CD4-positive, alpha-beta T cell treated with Interferon alpha-2 for 1 hour (primary cell): ENCODE measurements around the gene MPZL3.

ENCODE experiments used
- DNase-seq, 2 donors: peaks; one replicate each; pipeline ENCODE4 v3.0.0-alpha.2; 2020 to 2022

Gene MPZL3

DNA sequence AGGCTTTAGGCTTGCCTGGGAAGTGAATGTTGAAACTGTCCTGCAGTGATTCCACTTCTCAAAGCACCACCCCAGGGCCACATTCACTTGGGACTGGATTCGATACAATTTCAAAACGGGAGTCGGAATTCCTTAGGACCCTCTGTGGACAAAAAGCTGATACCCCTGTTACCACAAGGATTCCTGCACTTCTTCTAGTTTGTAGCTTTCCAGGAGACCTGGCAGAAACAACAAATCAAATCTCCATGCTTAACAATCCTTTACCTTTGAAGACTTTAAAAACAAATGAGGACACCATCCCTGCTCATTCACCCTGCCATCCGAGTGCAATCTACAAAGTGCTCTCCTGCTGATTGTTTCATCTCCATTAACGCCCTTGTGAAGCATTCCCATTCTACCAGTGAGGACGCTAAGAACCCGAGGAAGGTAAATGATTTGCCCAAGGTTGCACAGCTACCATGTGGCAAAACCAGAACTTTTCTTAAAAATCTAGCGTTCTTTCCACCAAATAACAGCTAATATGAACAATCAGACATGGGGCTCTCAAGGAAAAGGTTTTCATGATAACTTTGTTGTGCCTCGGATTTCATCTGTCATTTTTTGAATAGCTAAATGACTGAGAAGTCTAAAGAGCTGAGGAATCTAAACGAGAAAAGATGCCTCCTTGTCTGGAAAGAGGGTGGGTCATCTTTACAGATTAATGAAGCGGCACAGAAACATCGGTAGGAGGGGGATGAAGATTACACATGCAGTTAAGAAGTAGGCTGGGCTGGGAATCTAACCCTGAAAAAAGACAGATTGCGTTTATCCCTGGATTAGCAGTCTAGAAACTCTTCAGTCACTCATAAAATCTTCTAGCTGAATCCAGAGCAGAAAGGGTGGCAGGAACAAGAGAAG lies 12.7 kb upstream of the MPZL3 start:
- no peak for DNase-seq

- DNase-seq, result no peak
Observed at GRCh38 chr11:118263695-118264568, 11.8 kb upstream of the MPZL3 start, which contains the start of gene MPZL2. MPZL2 (minus strand) TSS chr11:118264297; CDS start chr11:118264153, 144 bp downstream.

DNA sequence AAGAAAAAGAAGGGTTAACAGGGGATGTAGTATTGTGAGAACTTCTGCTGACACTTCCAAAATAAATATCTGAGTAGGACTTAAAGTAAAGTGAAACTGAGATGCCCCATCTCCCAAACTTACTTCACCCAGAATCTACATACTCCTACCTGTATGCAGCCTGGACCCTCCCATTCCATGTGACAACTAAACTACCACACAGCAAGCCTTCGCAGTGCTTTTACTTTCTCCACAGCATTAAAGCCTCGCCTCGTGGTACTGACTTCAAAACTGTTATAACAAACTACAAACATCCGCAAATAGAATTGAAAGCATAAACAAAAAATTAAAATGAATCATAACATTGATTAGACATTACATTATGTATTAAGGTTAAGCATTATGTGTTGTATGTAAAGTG lies 10.9 kb upstream of the MPZL3 start:
- no peak for DNase-seq

DNA sequence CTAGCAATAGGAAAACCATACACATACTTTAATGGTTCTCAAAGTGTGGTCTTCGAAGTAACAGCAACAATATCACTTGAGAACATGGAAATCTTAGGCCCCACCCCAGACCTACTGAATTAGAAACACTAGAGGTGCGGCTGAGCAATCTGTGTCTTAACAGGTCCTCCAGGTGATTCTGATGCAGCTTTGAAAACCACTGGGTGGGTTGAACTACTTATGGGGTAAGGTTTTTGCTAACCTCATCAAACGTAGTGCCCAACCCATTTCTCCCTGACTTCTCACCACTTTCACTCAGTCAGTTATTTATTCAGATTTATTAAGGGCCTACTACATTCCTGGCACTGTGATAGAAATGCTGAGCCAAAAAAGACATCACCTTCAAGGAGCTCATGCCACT lies 8.2 kb upstream of the MPZL3 start:
- peak in 1 of 2 donors; percentile 37 for DNase-seq

DNA sequence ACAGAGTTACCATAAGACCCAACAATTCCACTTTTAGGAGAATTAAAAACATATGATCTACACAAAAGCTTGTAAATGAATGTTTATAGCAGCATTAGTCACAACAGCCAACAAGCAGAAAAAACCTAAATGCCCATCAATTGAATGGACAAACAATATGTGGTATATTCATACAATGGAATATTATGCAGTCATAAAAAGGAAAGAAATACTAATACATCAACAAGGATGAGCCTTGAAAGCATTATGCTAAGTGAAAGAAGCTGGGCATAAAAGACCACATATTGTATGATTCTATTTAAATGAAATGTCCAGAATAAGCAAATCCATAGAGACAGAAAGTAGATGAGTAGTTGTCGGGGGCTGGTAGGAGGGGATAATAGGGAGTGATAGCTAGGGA lies 7.0 kb upstream of the MPZL3 start:
- no peak for DNase-seq

GRCh38 chr11:118258410-118258809 lies 6.2 kb upstream of the MPZL3 start:
- DNase-seq, result no peak

GRCh38 chr11:118252688-118253087 lies 523 bp upstream of the MPZL3 start:
- DNase-seq, result no peak

DNA sequence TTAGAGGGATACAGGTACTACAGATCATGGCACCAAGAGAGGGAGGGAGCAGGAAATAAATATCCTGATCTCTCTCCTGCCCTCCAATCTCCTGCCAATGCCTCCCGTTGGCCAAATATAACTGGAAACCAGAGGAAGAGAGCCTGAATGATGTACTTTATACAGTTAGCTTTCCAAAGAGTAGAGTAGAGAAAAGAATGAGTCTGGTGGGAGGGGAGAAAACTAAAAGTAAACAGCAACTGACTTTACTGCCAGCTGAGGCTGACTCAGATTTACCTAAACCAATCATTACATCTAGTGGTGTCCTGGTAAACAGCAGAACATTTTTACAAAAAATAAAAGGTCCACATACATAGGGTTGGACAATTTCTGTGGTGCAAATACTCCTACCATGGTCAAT lies 5.1 kb downstream of the MPZL3 start:
- DNase-seq, result no peak

DNA sequence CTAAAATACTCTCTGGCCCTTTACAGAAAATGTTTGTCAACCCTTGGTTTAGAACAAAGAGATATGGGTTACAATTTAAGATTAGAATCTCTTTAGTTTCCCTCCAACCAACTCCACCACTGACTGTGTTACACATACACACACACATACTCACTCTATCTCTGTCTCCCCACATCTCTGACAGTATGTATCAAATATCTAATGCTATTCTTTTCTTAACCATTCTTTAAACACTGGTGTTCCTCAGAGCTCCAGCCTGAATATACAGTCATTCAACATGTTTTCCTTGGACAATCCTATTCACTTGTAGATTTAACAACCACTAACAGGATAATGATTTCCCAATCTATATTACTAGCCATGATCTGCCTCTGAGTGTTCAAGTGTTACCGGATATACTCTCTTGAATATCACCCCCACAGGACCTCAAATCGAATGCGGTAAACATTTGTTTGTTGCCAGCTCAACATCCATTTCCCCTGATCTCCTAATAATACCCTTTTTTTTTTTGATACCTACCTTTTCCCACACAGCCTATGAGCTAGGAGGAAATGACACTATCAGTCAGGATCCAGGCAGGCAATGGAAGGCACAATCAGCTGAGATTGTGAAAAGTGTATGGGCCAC lies 6.1 kb downstream of the MPZL3 start:
- no peak for DNase-seq

DNA sequence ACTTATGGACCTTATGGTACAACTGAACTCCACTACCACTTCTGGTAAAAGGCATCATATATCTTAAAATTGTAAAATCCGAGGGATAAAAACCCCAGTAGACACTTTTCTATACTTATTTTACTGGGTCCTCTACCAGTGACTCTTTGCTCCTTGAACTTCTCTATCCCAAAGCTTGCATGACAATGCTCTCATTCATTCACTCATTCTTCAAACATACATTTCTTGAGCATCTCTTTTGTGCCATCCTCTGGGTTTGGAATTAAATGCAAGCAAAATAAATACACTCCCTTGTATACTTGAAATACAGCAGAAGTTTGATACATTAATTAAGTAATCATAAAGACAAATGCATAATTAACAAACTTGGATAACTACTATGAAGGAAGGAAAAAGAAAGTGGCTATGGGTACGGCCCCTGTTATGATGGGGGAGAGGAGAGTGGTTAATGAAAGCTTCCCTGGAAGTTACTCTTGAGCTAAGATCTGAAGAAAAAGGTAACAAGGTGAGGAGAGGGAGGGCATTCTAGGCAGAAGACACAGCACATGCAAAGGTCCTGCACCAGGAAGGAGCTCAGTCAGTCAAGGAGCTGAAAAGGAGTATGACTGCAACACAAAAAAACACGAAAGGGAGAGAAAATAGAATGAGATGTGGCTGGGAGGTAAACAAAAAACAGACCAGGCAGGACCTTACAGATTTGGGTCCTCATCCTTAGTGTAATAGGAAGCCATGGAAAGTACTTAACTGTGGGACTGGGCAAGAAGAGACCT lies 8.0 kb downstream of the MPZL3 start:
- no peak for DNase-seq

DNA sequence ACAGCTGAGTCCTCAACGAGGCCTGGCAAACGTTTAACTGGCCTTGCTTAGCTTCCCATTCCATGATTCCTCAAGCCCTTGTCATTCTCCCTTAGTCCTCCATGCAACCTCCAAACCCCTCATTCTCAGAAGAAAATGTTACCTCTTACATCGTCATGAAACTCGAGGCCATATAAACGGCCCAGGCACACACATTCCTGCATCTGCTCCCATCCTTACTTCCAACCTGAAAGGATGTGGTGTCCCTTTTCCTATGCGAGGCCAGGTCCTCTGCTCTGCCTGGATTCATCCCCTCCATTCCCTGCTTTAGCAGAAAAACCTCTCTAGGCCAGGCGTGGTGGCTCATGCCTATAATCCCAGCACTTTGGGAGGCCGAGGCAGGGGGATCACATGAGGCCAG lies 9.0 kb downstream of the MPZL3 start:
- DNase-seq, result no peak

- no peak for DNase-seq
Observed at GRCh38 chr11:118241764-118242098, 10.4 kb downstream of the MPZL3 start.

DNA sequence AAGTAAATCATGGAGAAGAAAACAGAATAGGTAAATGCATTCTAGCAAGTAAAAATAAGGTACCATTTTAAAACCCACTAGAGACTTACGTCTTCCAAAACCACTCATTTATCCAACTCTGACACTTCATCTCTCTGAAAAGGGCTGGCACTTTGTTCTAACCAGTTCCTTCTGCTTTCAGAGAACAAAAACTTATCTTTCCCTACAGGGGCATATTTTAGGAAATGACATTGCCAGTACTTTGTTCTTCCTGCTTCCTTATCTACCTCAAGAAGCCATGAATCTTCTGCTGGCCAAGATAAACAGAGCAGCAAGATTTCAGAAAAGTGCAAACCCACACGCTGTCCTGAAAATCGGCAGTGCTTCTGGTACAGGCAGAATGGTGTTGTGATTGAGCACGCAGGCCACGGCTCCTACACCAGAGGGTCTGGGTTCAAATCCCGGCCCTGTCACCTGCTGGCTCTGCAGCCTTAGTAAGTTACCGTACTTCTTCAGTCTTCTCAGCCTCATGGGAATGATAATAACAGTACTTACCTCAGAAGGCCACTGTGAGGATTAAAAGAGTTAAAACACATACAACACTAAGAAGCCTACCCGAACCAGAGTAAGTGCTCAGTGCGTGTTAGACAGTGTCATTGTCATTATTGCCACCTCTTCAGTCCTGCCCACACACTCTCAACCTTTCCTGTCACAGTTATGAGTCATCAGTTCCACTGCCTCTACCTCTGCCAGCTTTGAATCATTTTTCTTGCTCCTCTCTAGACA lies 11.0 kb downstream of the MPZL3 start:
- DNase-seq, result peak; percentile 63 to 79

- no peak for DNase-seq
Observed at GRCh38 chr11:118239509-118240205, 12.5 kb downstream of the MPZL3 start.

GRCh38 chr11:118238929-118239328 lies 13.2 kb downstream of the MPZL3 start:
- DNase-seq, result no peak

DNA sequence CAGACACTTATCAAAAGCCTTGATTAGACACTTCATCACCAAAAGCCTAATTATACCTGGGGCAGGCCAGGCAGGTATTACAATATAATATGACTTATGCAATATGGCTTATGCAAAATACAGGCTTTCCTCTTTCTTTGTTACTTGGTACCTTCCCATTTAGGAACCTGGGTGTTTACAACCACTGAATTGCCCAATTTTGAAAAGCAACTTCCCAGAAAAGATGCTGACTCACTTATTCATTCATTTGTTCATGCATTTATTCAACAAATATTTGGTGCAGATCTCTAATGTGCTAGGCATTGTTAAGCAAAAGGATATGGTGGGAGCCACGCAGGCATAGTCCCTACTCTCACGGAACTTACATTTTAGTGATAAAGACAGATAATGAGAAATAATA lies 13.7 kb downstream of the MPZL3 start:
- no peak for DNase-seq

DNA sequence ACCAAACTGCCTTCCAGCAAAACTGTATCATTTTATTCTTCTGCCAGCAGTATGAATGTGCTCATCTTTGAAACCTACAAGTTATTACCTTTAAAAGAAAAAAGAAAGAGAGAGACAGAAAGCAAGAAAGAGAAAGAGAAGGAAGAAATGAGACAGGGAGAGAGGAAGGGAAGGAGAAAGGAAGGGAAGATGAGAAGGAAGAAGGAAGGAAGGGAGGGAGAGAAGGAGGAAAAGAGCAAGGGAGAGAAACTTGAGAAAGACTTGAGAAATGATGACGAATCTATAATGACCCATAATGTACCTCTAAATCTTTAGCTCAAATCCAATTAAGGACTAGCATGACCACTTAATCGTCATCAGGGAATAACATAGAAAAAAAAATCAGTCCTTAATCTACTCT lies 16.0 kb downstream of the MPZL3 start:
- DNase-seq, result no peak

DNA sequence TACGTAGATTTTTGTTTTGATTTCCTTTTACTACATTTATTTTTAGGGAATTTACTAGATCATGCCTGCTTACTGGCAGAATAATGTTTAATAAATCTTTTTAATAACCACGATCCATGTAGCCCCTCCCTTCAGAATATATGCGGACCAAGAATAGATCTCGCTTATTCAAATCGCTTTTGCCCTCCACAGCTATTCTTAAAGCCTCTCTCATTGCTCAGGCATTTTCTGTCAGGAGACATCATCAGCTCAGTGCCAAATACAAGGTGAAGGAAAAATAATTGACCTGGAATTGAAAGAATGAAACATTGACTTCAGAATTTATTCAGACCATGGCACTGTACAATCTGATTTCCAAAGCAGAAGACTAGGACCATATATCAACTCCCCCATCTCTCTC lies 17.3 kb downstream of the MPZL3 start:
- DNase-seq, result no peak

DNA sequence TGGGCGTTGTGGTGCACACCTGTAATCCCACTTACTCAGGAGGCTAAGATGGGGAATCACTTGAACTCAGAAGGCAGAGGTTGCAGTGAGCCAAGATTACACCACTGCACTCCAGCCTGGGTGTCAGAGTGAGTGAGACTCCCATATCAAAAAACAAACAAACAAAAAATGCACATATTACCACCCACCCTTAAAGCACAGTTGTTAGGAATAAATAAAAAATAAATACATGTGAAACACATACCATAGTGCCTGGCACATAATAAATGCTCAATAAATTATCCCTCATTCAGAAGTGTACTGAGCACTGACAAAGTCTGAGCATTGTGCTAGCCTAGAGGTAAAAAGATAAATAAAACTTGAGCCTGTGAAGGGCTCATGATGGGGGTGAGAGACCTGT lies 18.3 kb downstream of the MPZL3 start:
- no peak for DNase-seq

DNA sequence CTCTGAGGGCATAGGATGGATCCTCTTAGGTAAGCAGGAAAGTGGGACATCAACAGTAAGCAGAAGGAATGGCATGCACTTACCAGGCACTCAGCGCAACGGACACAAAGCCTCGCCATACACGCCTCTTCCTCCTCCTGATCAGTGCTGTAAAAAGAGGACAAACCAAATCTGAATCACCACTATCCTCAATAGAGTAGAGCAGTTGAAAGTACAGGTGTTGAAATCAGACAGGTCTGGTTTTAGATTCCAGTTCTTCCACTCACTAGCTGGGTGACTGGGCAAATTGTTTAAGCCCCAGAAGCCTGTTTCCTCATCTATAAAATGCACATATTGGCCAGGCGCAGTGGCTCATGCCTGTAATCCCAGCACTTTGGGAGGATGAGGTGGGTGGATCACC lies 18.8 kb downstream of the MPZL3 start:
- DNase-seq, result no peak

DNA sequence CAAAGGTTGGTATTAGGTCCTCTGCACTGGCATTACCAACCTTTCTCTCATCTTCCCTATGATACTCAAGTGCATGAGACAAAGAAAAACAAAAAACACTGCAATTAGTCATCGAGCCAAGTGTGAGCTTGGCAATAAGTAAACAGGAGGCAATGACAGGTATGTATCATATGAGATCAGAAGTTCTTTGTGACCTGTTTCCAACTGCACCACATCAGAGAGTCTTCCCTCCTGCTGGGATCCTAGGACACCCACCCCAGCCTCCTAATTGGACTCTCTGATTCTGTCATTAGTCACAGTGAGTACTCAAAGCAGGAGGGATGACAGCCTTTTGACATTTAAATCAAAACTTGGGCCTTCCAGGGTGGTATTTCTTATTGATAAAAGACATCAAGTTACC lies 19.5 kb downstream of the MPZL3 start:
- no peak for DNase-seq
